SU-DHL-6 (cell line): Measurements from ENCODE around the gene EZH2.

Experiments used
- H2AFZ ChIP-seq: fragments of 200-600 bp; sonication (generic); 2 replicates; pipeline ENCODE4 v1.6.1; 2014; ENCODE audit warnings: low read depth, mild to moderate bottlenecking, moderate library complexity, mixed read lengths, antibody characterized with exemption, low read length; ENCODE audit not compliant: severe bottlenecking
- H3F3A ChIP-seq: fragments of 200-600 bp; shearing (Covaris generic); 2 replicates; pipeline ENCODE4 v1.6.0; 2016; ENCODE audit warnings: antibody characterized with exemption, mild to moderate bottlenecking; ENCODE audit not compliant: insufficient read depth
- H3K27ac ChIP-seq: fragments of 200-600 bp; sonication (generic); 2 replicates; pipeline ENCODE4 v1.5.1; 2016; ENCODE audit warnings: low read depth, mild to moderate bottlenecking, low read length, moderate library complexity, mixed read lengths
- H3K27me3 ChIP-seq: fragments of 200-600 bp; sonication (generic), shearing (Covaris generic); 2 replicates; pipeline ENCODE4 v1.6.0; 2014; ENCODE audit warnings: mild to moderate bottlenecking, low read length
- H3K36me3 ChIP-seq: fragments of 200-600 bp; sonication (generic); 2 replicates; pipeline ENCODE4 v1.6.1; 2014; ENCODE audit warnings: mild to moderate bottlenecking, low read length, mixed read lengths
- H3K4me2 ChIP-seq: fragments of 300-600, 200-600 bp; shearing (Covaris generic), sonication (generic); 2 replicates; pipeline ENCODE4 v1.6.0; 2014; ENCODE audit warnings: low read length, low read depth, mild to moderate bottlenecking; ENCODE audit not compliant: poor library complexity, severe bottlenecking
- H3K4me3 ChIP-seq: fragments of 200-600 bp; sonication (generic); 2 replicates; pipeline ENCODE4 v1.5.1; 2014; ENCODE audit warnings: antibody characterized with exemption, low read length, mild to moderate bottlenecking, mixed read lengths; ENCODE audit not compliant: insufficient read depth, poor library complexity, severe bottlenecking
- H3K79me2 ChIP-seq: fragments of 200-600 bp; sonication (generic); 2 replicates; pipeline ENCODE4 v1.6.1; 2014; ENCODE audit warnings: mild to moderate bottlenecking, low read length, moderate library complexity; ENCODE audit not compliant: insufficient read depth
- H3K9ac ChIP-seq: fragments of 200-600 bp; sonication (generic); 2 replicates; pipeline ENCODE4 v1.7.0; 2014; ENCODE audit warnings: mild to moderate bottlenecking, low read length
- H3K9me2 ChIP-seq: fragments of 200-600 bp; sonication (generic); replicated peaks from 2 replicates; pipeline ENCODE4 v1.6.1; 2014; ENCODE audit warnings: low read length; ENCODE audit not compliant: insufficient read depth
- H3K9me3 ChIP-seq: fragments of 200-600 bp; sonication (generic); 2 replicates; pipeline ENCODE4 v1.6.1; 2014; ENCODE audit warnings: low read length, mixed read lengths; ENCODE audit not compliant: insufficient read depth
- H4K20me1 ChIP-seq: fragments of 200-600 bp; sonication (generic); 2 replicates; pipeline ENCODE4 v1.6.1; 2014; ENCODE audit warnings: low read depth, mild to moderate bottlenecking, antibody characterized with exemption, low read length, moderate library complexity, mixed read lengths
- CTCF ChIP-seq: fragments of 200-600 bp; sonication (generic); IDR thresholded peaks from one replicate; pipeline ENCODE4 v1.5.1; 2017; ENCODE audit warnings: antibody characterized with exemption, mild to moderate bottlenecking, low read length, moderate library complexity; ENCODE audit not compliant: insufficient read depth, poor library complexity, severe bottlenecking
- EZH2phosphoT487 ChIP-seq: fragments of 200-600 bp; sonication (generic), shearing (Covaris generic); conservative IDR thresholded peaks from 2 replicates; pipeline ENCODE4 v1.6.1; 2018; ENCODE audit warnings: mild to moderate bottlenecking, antibody characterized with exemption, low read length, moderate library complexity, mixed read lengths

Gene EZH2

GRCh38 chr7:148772297-148773089 lies 111.6 kb downstream of the EZH2 start:
- Histone ChIP-seq H3K9me2 (no peaks in the 10 kb centered on the region), H2AFZ (no peak overlapping the region), H3K4me2 (no peak overlapping the region), H3K9me3 (no peaks in the 10 kb centered on the region), H3K79me2 (no peaks in the 10 kb centered on the region), H3K9ac (no peak overlapping the region), H3K27me3 (no peaks in the 10 kb centered on the region), H3F3A (no peaks in the 10 kb centered on the region), H3K36me3 (peaks cover 11% of the 10 kb centered on the region), H3K4me3 (no peak overlapping the region), H4K20me1 (no peaks in the 10 kb centered on the region), H3K27ac (no peak overlapping the region)
- TF ChIP-seq EZH2phosphoT487 (no peak), CTCF (no peak)

GRCh38 chr7:148770004-148770403 lies 114.1 kb downstream of the EZH2 start:
- TF ChIP-seq CTCF (no peak), EZH2phosphoT487 (no peak)
- H2AFZ ChIP-seq = no peak overlapping the region
- no peaks in the 10 kb centered on the region for H4K20me1 ChIP-seq
- H3F3A ChIP-seq = no peaks in the 10 kb centered on the region
- H3K9me2 ChIP-seq = no peaks in the 10 kb centered on the region
- H3K4me2 ChIP-seq = no peak overlapping the region
- no peaks in the 10 kb centered on the region for H3K9me3 ChIP-seq
- H3K36me3 ChIP-seq = peaks cover 22% of the 10 kb centered on the region
- H3K79me2 ChIP-seq = no peaks in the 10 kb centered on the region
- no peak overlapping the region for H3K27ac ChIP-seq
- no peaks in the 10 kb centered on the region for H3K27me3 ChIP-seq
- no peak overlapping the region for H3K9ac ChIP-seq
- no peak overlapping the region for H3K4me3 ChIP-seq

GRCh38 chr7:148763622-148764021 lies 120.5 kb downstream of the EZH2 start:
- Histone ChIP-seq H3K27ac (no peak overlapping the region), H3K36me3 (peaks cover 34% of the 10 kb centered on the region; the same call in 1 of the 2 replicates), H3K4me3 (no peak overlapping the region), H4K20me1 (no peaks in the 10 kb centered on the region), H3F3A (0 out of 2 replicates have a peak, but pooled peaks cover 2% of the 10 kb centered on the region), H3K79me2 (no peaks in the 10 kb centered on the region), H3K9me2 (no peaks in the 10 kb centered on the region), H2AFZ (no peak overlapping the region), H3K4me2 (no peak overlapping the region), H3K9ac (no peak overlapping the region), H3K27me3 (no peaks in the 10 kb centered on the region), H3K9me3 (no peaks in the 10 kb centered on the region)
- no peak for TF ChIP-seq CTCF
- no peak for TF ChIP-seq EZH2phosphoT487
